GM18873 (cell line): ENCODE measurements around the gene PARP12.

Experiments
- ATAC-seq: cut with Tn5 transposase; IDR thresholded peaks from one replicate; pipeline ENCODE4 v1.9.1; 2021; ENCODE audit warnings: mild to moderate bottlenecking, moderate library complexity, moderate number of reproducible peaks; ENCODE audit not compliant: unreplicated experiment, low FRiP score

The PARP12 gene

DNA sequence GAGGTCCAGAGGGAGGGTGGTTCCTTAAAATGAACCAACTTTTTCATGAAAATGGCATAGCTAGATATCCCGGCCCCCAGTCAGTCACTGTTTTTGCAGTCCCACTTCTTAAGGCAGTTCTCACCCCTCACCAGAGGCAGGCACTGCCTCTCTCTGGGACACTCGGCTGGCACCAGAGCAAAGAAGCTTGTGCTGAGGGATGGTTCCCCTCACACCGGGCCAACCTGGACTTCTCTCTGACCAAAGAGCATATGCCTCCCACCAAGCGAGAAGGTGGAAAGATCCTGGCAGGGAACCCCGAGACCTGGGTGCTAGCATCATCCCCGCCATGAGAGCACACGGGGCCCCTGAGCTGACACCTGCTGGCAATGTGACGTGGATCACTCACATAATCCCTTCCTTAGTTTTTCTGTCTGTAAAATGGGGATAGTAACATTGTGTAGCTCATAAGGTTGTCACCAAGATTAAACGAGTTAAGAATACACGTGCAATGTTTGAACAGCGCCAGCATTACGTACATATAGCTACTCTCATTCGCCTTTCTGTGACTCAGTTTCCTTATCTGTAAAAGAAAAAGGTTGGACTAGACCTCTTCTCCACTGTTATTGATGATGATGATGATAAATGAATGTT, 88.5 kb downstream of the PARP12 start:
- ATAC-seq = no peak
